A549 treated with CpdA at 1 μM for 4 hours (cell line): ENCODE measurements around the gene ARID4A. TPM values are rescaled to one million over a fixed set of nuclear protein-coding genes. Genes with fewer than 3 reads are reported as not detected.

Experiments
- total RNA-seq: library from RNA; stranded (reverse); fragments of 200-300 nt; extraction: Qiagen RNA extraction; gene quantifications from 5 replicates; pipeline ENCODE4 v1.2.3, GENCODE V29; 2022; ENCODE audit warnings: low read depth

The ARID4A gene
- 3.7 to 8.3 TPM (median 5.1 TPM) in 5 replicates for total RNA-seq

GRCh38 chr14:58298477-58299400, at the start of gene ARID4A:
ARID4A (plus strand) TSS chr14:58298555; CDS start chr14:58299855, 1,300 bp downstream.

GRCh38 chr14:58395812-58396788, 97.7 kb downstream of the ARID4A start, which contains the start of gene TOMM20L:
TOMM20L (plus strand) TSS chr14:58395930; CDS start chr14:58395958, 28 bp downstream.

Other genes with a start within 250 kb of the ARID4A start
- gene ARMH4, start 146.3 kb upstream of the ARID4A start, total RNA-seq: 0.34 to 1.3 TPM (median 0.54 TPM) in 5 replicates
- gene ACTR10, start 98.4 kb upstream of the ARID4A start, total RNA-seq: 44.9 to 54.9 TPM (median 47.1 TPM) in 5 replicates
- gene PSMA3, start 53.7 kb upstream of the ARID4A start, total RNA-seq: 198 to 273 TPM (median 205 TPM) in 5 replicates
- gene TOMM20L, start 97.4 kb downstream of the ARID4A start, total RNA-seq: not detected in 5 replicates
- 69.0 to 82.9 TPM (median 73.2 TPM) in 5 replicates for gene TIMM9, start 129.0 kb downstream of the ARID4A start, total RNA-seq
- gene KIAA0586, start 129.2 kb downstream of the ARID4A start, total RNA-seq: 9.8 to 11.0 TPM (median 10.1 TPM) in 5 replicates